Measurements from ENCODE around the gene PYCR2.

Gene PYCR2

GRCh38 chr1:225917536-225917935 is 6.5 kb downstream of the PYCR2 start:
- no peak for DNase-seq

GRCh38 chr1:225917101-225917500 is 6.9 kb downstream of the PYCR2 start:
- DNase-seq = no peak

GRCh38 chr1:225915538-225915991 is 8.5 kb downstream of the PYCR2 start:
- no peak for DNase-seq

- DNase-seq = no peak
These were observed 9.1 kb downstream of the PYCR2 start for GRCh38 chr1:225914947-225915346.

GRCh38 chr1:225914391-225914790 is 9.7 kb downstream of the PYCR2 start:
- no peak for DNase-seq

GRCh38 chr1:225911191-225912130 is 12.6 kb downstream of the PYCR2 start:
- DNase-seq = peak; percentile 73

GRCh38 chr1:225909477-225909876 is 14.6 kb downstream of the PYCR2 start:
- no peak for DNase-seq

- no peak for DNase-seq
These were observed 15.3 kb downstream of the PYCR2 start for GRCh38 chr1:225908773-225909172.

GRCh38 chr1:225908013-225908640 is 15.9 kb downstream of the PYCR2 start:
- no peak for DNase-seq

GRCh38 chr1:225907341-225907740 is 16.7 kb downstream of the PYCR2 start:
- DNase-seq = no peak

GRCh38 chr1:225906467-225906866 is 17.6 kb downstream of the PYCR2 start:
- no peak for DNase-seq

GRCh38 chr1:225903623-225904022 is 20.4 kb downstream of the PYCR2 start:
- no peak for DNase-seq

GRCh38 chr1:225899044-225899925 is 24.8 kb downstream of the PYCR2 start:
- no peak for DNase-seq

GRCh38 chr1:225897595-225898514 is 26.2 kb downstream of the PYCR2 start:
- no peak for DNase-seq

GRCh38 chr1:225896937-225897549 is 27.0 kb downstream of the PYCR2 start:
- DNase-seq = peak; percentile 77

- DNase-seq = no peak
These were observed 27.6 kb downstream of the PYCR2 start for GRCh38 chr1:225896494-225896893.

- no peak for DNase-seq
These were observed 31.7 kb downstream of the PYCR2 start for GRCh38 chr1:225892307-225892706.

GRCh38 chr1:225891229-225891972 is 32.6 kb downstream of the PYCR2 start:
- no peak for DNase-seq

- DNase-seq = no peak
These were observed 33.5 kb downstream of the PYCR2 start for GRCh38 chr1:225890346-225891228.

GRCh38 chr1:225889743-225890142 is 34.3 kb downstream of the PYCR2 start:
- DNase-seq = no peak

Data from stimulated activated CD4-positive, alpha-beta T cell treated with anti-CD3 and anti-CD28 coated beads, Interleukin-4, amount 100 ng/mL, for 24 hours (primary cell).